Embryonic facial prominence (tissue), 1 donor: ENCODE results near the gene CTTN.

Source experiments
- DNase-seq: peaks from one replicate; pipeline ENCODE4 v3.0.0-alpha.2; 2016; ENCODE audit errors: extremely low spot score

CTTN gene

GRCh38 chr11:70428701-70429427 lies 30.5 kb downstream of the CTTN start:
- no peak for DNase-seq

GRCh38 chr11:70429428-70429705 lies 31.0 kb downstream of the CTTN start:
- DNase-seq, result no peak

- DNase-seq, result no peak
These were observed 31.6 kb downstream of the CTTN start for GRCh38 chr11:70429724-70430521.

GRCh38 chr11:70430671-70431574 lies 32.6 kb downstream of the CTTN start:
- DNase-seq, result no peak

GRCh38 chr11:70431611-70432010 lies 33.3 kb downstream of the CTTN start:
- DNase-seq, result no peak

GRCh38 chr11:70432065-70432464 lies 33.7 kb downstream of the CTTN start:
- no peak for DNase-seq

GRCh38 chr11:70432580-70432979 lies 34.3 kb downstream of the CTTN start:
- DNase-seq, result no peak

- no peak for DNase-seq
These were observed 34.7 kb downstream of the CTTN start for GRCh38 chr11:70433038-70433437.

GRCh38 chr11:70433526-70433925 lies 35.2 kb downstream of the CTTN start:
- DNase-seq, result no peak

GRCh38 chr11:70433966-70434812 lies 35.9 kb downstream of the CTTN start:
- DNase-seq, result no peak

- DNase-seq, result no peak
These were observed 36.5 kb downstream of the CTTN start for GRCh38 chr11:70434813-70435278.

- DNase-seq, result no peak
These were observed 37.0 kb downstream of the CTTN start for GRCh38 chr11:70435361-70435760.

- no peak for DNase-seq
These were observed 37.6 kb downstream of the CTTN start for GRCh38 chr11:70435765-70436500.

GRCh38 chr11:70436501-70436860 lies 38.2 kb downstream of the CTTN start:
- no peak for DNase-seq

GRCh38 chr11:70437111-70437784 lies 38.9 kb downstream of the CTTN start:
- no peak for DNase-seq

- DNase-seq, result no peak
These were observed 41.9 kb downstream of the CTTN start for GRCh38 chr11:70440206-70440605.

- no peak for DNase-seq
These were observed 45.4 kb downstream of the CTTN start for GRCh38 chr11:70443773-70444030.

GRCh38 chr11:70445091-70445490 lies 46.8 kb downstream of the CTTN start:
- no peak for DNase-seq

- DNase-seq, result no peak
These were observed 47.3 kb downstream of the CTTN start for GRCh38 chr11:70445605-70446004.

- DNase-seq, result no peak
These were observed 50.7 kb downstream of the CTTN start for GRCh38 chr11:70448983-70449567.
